Neutrophil (primary cell): ENCODE data around the gene ABCA12.

Source experiments
- H3K27ac ChIP-seq: fragments of 200-600 bp; sonication (generic); 2 replicates; pipeline ENCODE4 v1.5.1; 2016; ENCODE audit warnings: mild to moderate bottlenecking, moderate library complexity
- H3K27me3 ChIP-seq: fragments of 200-600 bp; sonication (generic); 2 replicates; pipeline ENCODE4 v1.6.0; 2016; ENCODE audit warnings: mild to moderate bottlenecking
- H3K36me3 ChIP-seq: fragments of 200-600 bp; sonication (generic); 2 replicates; pipeline ENCODE4 v1.5.1; 2017
- H3K4me1 ChIP-seq, 2 experiments: fragments of 200-600 bp in 1 of 2; sonication (generic) in 1 of 2; 1 replicate in 1 of 2; 2 replicates in 1 of 2; pipeline versions ENCODE4 v1.5.1 to v1.6.1; 2013 to 2016; ENCODE audit warnings: low read depth in 1 of 2, low read length in 1 of 2, mild to moderate bottlenecking in 1 of 2, moderate library complexity in 1 of 2; ENCODE audit not compliant: control insufficient read depth in 1 of 2, insufficient read depth in 1 of 2
- H3K4me3 ChIP-seq, 2 experiments: fragments of 200-600 bp in 1 of 2; sonication (generic) in 1 of 2; 1 replicate in 1 of 2; 2 replicates in 1 of 2; pipeline ENCODE4 v1.5.1; 2013 to 2016; ENCODE audit warnings: low read depth in 1 of 2, low read length in 1 of 2, mild to moderate bottlenecking in 1 of 2, moderate library complexity in 1 of 2
- H3K9me3 ChIP-seq: fragments of 200-600 bp; sonication (generic); 2 replicates; pipeline ENCODE4 v1.5.1; 2016
- CTCF ChIP-seq: fragments of 200-600 bp; sonication (generic); IDR thresholded peaks from 2 replicates; pipeline ENCODE4 v1.5.1; 2016; ENCODE audit warnings: antibody characterized with exemption

The ABCA12 gene

GRCh38 chr2:215019085-215019484 lies 119.3 kb downstream of the ABCA12 start:
- H3K9me3 ChIP-seq = no peaks in the 10 kb centered on the region
- no peak overlapping the region for H3K4me3 ChIP-seq
- H3K27me3 ChIP-seq = no peaks in the 10 kb centered on the region
- H3K4me1 ChIP-seq = no peaks in the 10 kb centered on the region
- no peak for TF ChIP-seq CTCF
- no peak overlapping the region for H3K27ac ChIP-seq
- no peaks in the 10 kb centered on the region for H3K36me3 ChIP-seq

- no peaks in the 10 kb centered on the region for H3K4me1 ChIP-seq
- no peak for TF ChIP-seq CTCF
- H3K27me3 ChIP-seq = no peaks in the 10 kb centered on the region
- no peaks in the 10 kb centered on the region for H3K9me3 ChIP-seq
- H3K4me3 ChIP-seq = no peak overlapping the region
- no peak overlapping the region for H3K27ac ChIP-seq
- H3K36me3 ChIP-seq = no peaks in the 10 kb centered on the region
These were observed 123.0 kb downstream of the ABCA12 start for GRCh38 chr2:215015421-215015820.

GRCh38 chr2:215010390-215010789 lies 128.0 kb downstream of the ABCA12 start:
- no peaks in the 10 kb centered on the region for H3K4me1 ChIP-seq
- no peaks in the 10 kb centered on the region for H3K36me3 ChIP-seq
- TF ChIP-seq CTCF = no peak
- H3K27ac ChIP-seq = no peak overlapping the region
- no peaks in the 10 kb centered on the region for H3K27me3 ChIP-seq
- H3K4me3 ChIP-seq = no peak overlapping the region
- H3K9me3 ChIP-seq = no peaks in the 10 kb centered on the region

- Histone ChIP-seq H3K36me3 (no peaks in the 10 kb centered on the region), H3K4me3 (no peak overlapping the region), H3K27me3 (no peaks in the 10 kb centered on the region), H3K9me3 (no peaks in the 10 kb centered on the region), H3K27ac (no peak overlapping the region), H3K4me1 (no peaks in the 10 kb centered on the region)
- TF ChIP-seq CTCF = no peak
These were observed 135.4 kb downstream of the ABCA12 start for GRCh38 chr2:215003001-215003400.

GRCh38 chr2:215002500-215002899 lies 135.9 kb downstream of the ABCA12 start:
- no peak for TF ChIP-seq CTCF
- no peak overlapping the region for H3K4me3 ChIP-seq
- H3K27ac ChIP-seq = no peak overlapping the region
- H3K27me3 ChIP-seq = no peaks in the 10 kb centered on the region
- H3K36me3 ChIP-seq = no peaks in the 10 kb centered on the region
- H3K4me1 ChIP-seq = no peaks in the 10 kb centered on the region
- no peaks in the 10 kb centered on the region for H3K9me3 ChIP-seq

GRCh38 chr2:215000721-215001120 lies 137.7 kb downstream of the ABCA12 start:
- Histone ChIP-seq H3K27ac (no peak overlapping the region), H3K9me3 (no peaks in the 10 kb centered on the region), H3K27me3 (no peaks in the 10 kb centered on the region), H3K4me3 (no peak overlapping the region), H3K36me3 (no peaks in the 10 kb centered on the region), H3K4me1 (no peaks in the 10 kb centered on the region)
- no peak for TF ChIP-seq CTCF
